Progenitor cell of endocrine pancreas (in vitro differentiated cells): ENCODE data around the gene ABCD3. TPM values are rescaled to one million over a fixed set of nuclear protein-coding genes. Genes with fewer than 3 reads are reported as not detected.
"Not testable (repeated sequence)": the region's sequence is repeated elsewhere in the genome, so short reads cannot be mapped to it uniquely, and the experiment has no call there.

ENCODE experiments used
- DNase-seq: peaks from one replicate; pipeline ENCODE4 v3.0.0; 2021; ENCODE audit warnings: low spot score; ENCODE audit not compliant: unreplicated experiment
- H3K27ac Mint-ChIP-seq: 2 replicates; pipeline ENCODE4 v1.8.0; 2021; ENCODE audit warnings: mild to moderate bottlenecking, moderate library complexity, mixed read lengths
- H3K27me3 Mint-ChIP-seq: 2 replicates; pipeline ENCODE4 v1.8.0; 2021; ENCODE audit warnings: mixed read lengths
- H3K36me3 Mint-ChIP-seq: 2 replicates; pipeline ENCODE4 v1.8.0; 2022; ENCODE audit warnings: mixed read lengths; ENCODE audit not compliant: insufficient read depth
- H3K4me1 Mint-ChIP-seq: 2 replicates; pipeline ENCODE4 v1.8.0; 2021; ENCODE audit warnings: low read depth, mixed read lengths
- H3K4me3 Mint-ChIP-seq: 2 replicates; pipeline ENCODE4 v1.8.0; 2021; ENCODE audit warnings: low read depth, mild to moderate bottlenecking, moderate library complexity, mixed read lengths
- H3K9me3 Mint-ChIP-seq: 2 replicates; pipeline ENCODE4 v1.8.0; 2021; ENCODE audit warnings: low read depth, mixed read lengths
- long read RNA-seq: library from polyadenylated mRNA; unstranded; transcript quantifications from one replicate; pipeline ENCODE4 v2.0.0, GENCODE V29; 2020
- total RNA-seq: library from RNA; stranded (reverse); gene quantifications from 2 replicates; pipeline ENCODE4 v1.2.1, GENCODE V29; 2021
- TF ChIP-seq, protein P1 (sequence below): fragments of 200-600 bp; sonication (generic); IDR thresholded peaks from one replicate; pipeline ENCODE4 v1.5.0; 2021; ENCODE audit warnings: antibody characterized with exemption, mild to moderate bottlenecking; ENCODE audit not compliant: unreplicated experiment

Gene ABCD3
- total RNA-seq: 43.2 and 50.2 TPM in 2 replicates
- long read RNA-seq, transcript ABCD3-202 (23 exons, 3,538 nt): major isoform, 37 of 62 reads
- long read RNA-seq, partial matches to known transcripts: 13 of 62 reads
- long read RNA-seq, other reads (novel, unspliced or antisense): 9 of 62 reads

GRCh38 chr1:94417978-94418663 lies at the start of gene ABCD3:
Gene ABCD3, plus strand, starts transcription at chr1:94418389. Its CDS starts 90 bp downstream, at chr1:94418479.
- TF ChIP-seq, protein P1, sequence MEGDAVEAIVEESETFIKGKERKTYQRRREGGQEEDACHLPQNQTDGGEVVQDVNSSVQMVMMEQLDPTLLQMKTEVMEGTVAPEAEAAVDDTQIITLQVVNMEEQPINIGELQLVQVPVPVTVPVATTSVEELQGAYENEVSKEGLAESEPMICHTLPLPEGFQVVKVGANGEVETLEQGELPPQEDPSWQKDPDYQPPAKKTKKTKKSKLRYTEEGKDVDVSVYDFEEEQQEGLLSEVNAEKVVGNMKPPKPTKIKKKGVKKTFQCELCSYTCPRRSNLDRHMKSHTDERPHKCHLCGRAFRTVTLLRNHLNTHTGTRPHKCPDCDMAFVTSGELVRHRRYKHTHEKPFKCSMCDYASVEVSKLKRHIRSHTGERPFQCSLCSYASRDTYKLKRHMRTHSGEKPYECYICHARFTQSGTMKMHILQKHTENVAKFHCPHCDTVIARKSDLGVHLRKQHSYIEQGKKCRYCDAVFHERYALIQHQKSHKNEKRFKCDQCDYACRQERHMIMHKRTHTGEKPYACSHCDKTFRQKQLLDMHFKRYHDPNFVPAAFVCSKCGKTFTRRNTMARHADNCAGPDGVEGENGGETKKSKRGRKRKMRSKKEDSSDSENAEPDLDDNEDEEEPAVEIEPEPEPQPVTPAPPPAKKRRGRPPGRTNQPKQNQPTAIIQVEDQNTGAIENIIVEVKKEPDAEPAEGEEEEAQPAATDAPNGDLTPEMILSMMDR: no peak
- H3K27ac Mint-ChIP-seq: peak within 1 kb of the TSS; percentile 93
- peaks cover 37% of the 10 kb centered on the region for H3K4me1 Mint-ChIP-seq
- peak; percentile 99 for DNase-seq
- H3K36me3 Mint-ChIP-seq: no peaks in the 10 kb centered on the region
- no peak within 1 kb of the TSS for H3K4me3 Mint-ChIP-seq
- no peaks in the 10 kb centered on the region for H3K9me3 Mint-ChIP-seq
- H3K27me3 Mint-ChIP-seq: peaks cover 3% of the 10 kb centered on the region

GRCh38 chr1:94372771-94373170 lies 45.4 kb upstream of the ABCD3 start:
- H3K36me3 Mint-ChIP-seq, H3K4me3 Mint-ChIP-seq, H3K27me3 Mint-ChIP-seq, DNase-seq, H3K4me1 Mint-ChIP-seq: not testable (repeated sequence)
- Mint-ChIP-seq H3K27ac (peak overlapping the region; percentile 33), H3K9me3 (peaks cover 18% of the 10 kb centered on the region)

DNA sequence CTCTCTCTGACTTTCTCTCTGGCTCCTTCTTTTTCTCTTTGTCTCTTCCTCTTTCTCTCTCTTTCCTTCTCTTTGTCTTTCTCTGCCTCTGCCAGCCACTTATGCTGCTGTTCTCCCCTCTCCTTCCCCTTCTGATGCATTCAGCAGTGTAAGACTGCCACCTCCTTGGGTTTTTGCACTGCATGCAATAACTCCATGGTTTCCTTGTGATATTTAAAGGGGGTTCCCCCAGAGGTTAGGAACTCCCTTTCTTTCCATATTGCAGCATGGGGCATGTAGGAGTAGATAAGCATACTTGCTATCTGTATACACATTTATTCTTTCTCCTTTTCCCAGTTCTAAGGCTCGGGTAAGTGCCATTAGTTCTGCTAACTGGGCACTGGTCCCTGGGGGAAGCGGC lies 44.9 kb upstream of the ABCD3 start:
- H3K4me1 Mint-ChIP-seq, H3K36me3 Mint-ChIP-seq, H3K27me3 Mint-ChIP-seq, H3K4me3 Mint-ChIP-seq, H3K27ac Mint-ChIP-seq, DNase-seq: not testable (repeated sequence)
- H3K9me3 Mint-ChIP-seq: peaks cover 21% of the 10 kb centered on the region

DNA sequence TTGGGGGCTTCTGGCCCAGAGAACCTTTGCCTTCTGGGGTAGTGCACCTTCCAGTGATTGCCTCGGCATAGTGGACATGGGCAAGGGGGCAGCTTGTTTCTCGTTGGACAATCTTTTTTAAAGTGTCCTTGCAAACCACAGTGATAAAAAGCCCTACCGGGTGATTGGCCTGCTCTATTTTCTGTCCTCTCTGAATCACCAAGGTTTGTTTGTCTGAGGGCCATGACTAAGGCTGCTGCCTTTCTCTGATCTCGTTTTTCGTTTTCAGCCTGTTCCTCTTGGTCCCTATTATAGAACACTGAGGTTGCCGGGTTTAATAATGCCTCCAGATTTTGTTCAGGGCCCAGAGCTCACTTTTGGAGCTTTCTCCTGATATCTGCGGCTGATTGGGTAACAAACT lies 42.5 kb upstream of the ABCD3 start:
- H3K36me3 Mint-ChIP-seq, H3K27ac Mint-ChIP-seq, DNase-seq, H3K4me3 Mint-ChIP-seq, H3K27me3 Mint-ChIP-seq: not testable (repeated sequence)
- Mint-ChIP-seq H3K9me3 (peaks cover 17% of the 10 kb centered on the region), H3K4me1 (peaks cover 14% of the 10 kb centered on the region)

GRCh38 chr1:94378493-94378892 lies 39.7 kb upstream of the ABCD3 start:
- not testable (repeated sequence) for H3K27ac Mint-ChIP-seq, DNase-seq, H3K27me3 Mint-ChIP-seq, H3K36me3 Mint-ChIP-seq, H3K4me3 Mint-ChIP-seq
- peaks cover 11% of the 10 kb centered on the region for H3K9me3 Mint-ChIP-seq
- peaks cover 10% of the 10 kb centered on the region for H3K4me1 Mint-ChIP-seq

GRCh38 chr1:94379615-94380014 lies 38.6 kb upstream of the ABCD3 start:
- DNase-seq: no peak
- Mint-ChIP-seq H3K36me3 (peaks cover 2% of the 10 kb centered on the region), H3K27ac (no peak overlapping the region), H3K27me3 (no peaks in the 10 kb centered on the region), H3K4me1 (peaks cover 21% of the 10 kb centered on the region), H3K4me3 (no peak overlapping the region), H3K9me3 (peaks cover 11% of the 10 kb centered on the region)
- TF ChIP-seq, protein P1: no peak

DNA sequence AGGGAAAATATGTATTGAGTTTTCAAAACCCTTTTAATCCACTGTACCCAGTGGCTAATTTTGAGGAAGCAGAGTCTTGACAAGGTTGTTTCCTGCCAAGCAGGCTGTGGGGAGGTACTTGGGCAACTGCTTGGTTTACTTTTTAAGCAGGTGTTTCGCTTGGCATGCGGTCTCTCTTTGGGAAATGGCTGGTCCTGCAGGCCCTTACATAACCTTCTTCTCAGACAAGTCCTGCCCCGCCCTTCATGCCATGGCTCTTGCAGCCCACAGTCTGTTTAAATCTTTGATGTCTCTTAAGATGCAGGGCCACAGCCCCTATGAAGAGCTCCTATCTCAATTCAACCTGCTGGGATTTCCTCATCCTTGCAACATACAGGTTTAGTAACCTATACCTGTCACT lies 36.0 kb upstream of the ABCD3 start:
- Mint-ChIP-seq H3K9me3 (peaks cover 11% of the 10 kb centered on the region), H3K4me3 (no peak overlapping the region), H3K36me3 (peaks cover 2% of the 10 kb centered on the region), H3K27ac (no peak overlapping the region), H3K27me3 (no peaks in the 10 kb centered on the region), H3K4me1 (peaks cover 32% of the 10 kb centered on the region)
- TF ChIP-seq, protein P1: no peak
- no peak for DNase-seq
